DMS79 (cell line): ENCODE data around the gene CTNNA2.

ENCODE experiments used
- DNase-seq: peaks from one replicate; lab custom pipeline; 2025; lab: John Stamatoyannopoulos, UW

CTNNA2 gene

DNA sequence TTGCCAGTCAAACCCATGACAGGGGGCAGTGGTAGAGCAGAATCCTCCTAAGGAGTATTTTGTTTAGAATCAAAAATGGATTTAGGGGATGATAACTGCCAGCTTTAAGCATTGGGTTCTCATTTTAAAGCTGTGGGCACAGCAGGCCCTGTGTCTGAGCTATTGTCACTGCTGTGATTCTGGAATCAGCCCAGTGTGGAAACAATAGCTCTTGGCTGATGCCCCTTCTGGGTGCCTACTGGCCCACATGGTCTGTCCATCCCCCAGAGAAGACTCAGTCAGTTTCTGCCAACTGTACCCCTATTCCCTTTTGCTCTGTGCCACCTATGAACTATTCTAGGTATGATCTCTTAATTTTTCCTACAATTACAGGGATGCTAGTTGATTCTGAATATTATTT lies 883.4 kb downstream of the CTNNA2 start:
- no peak for DNase-seq

DNA sequence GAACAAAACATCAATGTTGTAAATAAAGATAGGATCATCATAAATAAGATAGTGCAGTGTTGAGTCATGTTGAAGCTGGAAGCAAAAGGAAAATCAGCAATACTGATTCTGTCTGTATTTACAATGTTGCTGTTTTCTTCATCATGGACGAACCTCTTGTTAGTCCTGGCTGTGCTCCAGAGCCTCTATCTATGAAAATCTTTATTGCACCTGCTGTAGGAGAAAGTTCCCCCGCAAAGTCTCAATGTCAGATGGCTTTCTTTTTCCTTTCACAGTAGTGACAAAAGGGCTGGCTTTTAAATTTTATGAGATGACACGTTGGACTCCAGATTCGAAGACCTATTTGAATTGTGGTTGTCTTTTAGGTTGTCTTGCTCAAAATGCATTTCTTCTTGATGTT lies 890.2 kb downstream of the CTNNA2 start:
- DNase-seq, result peak; percentile 59

DNA sequence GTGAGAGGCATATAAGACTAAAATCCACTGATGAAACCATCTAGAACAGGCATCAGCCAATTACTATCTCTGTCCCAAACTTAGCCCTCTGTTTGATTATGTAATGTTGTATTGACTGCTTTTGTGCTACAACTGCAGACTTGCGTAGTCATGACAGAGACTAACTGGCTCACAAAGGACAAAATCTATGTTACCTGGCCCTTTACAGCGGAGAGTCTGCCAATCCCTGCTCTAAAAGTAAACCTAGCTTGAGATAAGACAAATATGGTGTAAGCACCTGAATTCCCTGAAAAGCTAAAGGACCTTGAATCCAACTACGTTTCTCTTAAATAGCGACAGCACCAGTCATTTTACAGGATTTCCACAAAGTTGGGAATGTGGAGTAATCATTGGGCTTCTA lies 894.5 kb downstream of the CTNNA2 start:
- no peak for DNase-seq

DNA sequence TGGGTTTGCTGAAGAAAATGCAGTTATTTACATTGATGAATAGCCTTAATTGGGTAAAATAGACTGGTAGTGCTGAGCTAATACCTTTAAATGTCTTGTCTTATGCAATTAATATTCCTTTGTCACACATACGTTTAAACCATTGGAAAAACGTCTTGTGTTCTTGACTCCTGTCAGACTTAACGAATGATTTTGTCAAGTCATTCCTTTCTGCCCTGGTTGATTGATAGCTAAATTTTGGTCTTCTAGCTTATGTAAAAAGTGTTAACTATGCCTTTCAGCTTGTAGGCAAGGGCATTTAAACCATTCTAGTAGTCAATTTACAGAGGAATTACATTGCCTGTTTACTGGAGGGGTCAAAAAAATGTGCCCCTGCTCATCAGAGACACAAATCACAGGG lies 897.5 kb downstream of the CTNNA2 start:
- DNase-seq, result no peak

DNA sequence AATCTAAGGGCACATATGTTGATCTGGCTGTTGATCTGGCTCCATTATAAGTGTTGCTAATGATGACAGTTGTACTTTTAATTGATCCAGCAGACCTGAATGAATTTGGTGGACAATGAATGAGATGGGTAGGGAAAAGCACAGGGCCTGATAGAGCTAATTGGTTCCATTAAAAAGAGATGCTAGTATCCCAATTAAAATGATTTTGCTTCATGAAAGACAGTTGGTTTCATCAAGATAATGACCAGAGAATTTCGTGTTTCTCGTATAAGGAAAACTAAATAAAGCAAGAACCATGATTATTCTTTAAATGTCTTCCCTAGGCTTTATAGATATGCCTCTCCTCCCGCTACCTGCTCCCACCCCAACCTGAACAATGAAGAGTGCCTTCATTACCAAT lies 900.3 kb downstream of the CTNNA2 start:
- no peak for DNase-seq

DNA sequence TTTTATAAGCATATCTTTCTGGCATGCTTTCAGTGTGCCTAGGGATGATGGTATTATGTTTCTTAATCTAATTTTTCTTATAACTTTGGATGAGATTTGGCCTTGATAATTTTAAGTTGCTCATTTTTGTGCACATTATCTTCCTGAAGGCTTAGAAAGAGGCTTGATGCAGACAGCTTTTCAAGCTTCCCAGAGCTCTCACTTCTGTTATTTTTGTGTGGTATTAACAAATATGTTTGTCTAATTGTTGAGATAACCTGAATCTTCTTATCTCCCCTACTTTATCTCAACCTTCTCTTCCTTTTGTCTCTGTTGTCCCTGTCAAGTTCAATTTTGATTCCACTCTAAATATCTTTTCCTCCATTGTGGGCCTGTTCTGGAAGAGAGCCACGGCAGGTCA lies 904.9 kb downstream of the CTNNA2 start:
- DNase-seq, result no peak

DNA sequence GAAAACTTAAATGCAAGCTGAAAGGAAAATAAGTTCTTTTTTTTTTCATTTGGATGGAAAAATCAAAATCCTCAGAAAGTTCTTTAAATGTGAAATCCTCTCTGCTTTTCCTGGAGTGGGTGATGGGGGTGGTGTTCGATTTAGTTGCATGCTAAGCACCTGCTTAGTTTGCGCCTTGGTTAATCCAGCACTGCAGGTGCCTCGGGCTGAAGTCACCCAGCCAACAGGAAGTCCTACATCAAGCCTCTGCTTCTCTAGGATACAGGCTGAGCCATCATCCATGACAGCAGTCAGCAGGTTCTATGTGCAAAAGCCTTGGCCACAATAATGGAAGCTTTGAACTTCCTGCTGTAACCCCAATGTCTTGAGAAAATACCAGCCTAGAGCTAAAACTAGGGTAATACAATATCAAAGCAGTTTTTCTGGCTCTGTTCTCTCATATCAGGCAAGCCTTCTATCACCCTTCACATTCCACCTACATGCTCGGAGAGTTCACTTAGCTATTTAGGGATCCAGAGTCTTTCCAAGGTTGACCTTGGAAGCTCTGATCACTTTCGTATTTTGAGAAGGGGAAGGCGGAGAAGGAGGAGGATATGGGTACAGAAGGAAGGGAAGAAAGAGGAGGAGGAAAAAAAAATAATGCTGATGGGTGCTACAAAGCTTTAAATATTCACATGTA lies 907.8 kb downstream of the CTNNA2 start:
- DNase-seq, result no peak

DNA sequence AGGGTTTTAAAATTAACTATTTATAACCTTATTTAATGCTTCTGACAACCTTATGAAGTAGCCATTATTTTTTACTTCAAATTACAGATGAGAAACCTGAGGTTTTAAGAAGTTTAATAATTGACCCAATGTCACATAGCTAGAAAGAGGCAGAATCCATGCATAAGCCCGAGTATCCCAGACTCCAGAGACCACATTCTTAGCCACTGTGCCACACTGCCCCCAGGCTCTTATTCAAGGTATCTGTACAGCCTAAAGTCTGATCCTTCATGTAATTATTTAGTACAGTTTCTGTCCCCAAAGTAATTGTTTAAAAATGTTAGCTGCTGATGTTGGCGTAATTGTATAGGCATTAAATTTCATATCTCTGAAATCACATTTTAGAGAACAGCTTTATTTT lies 916.4 kb downstream of the CTNNA2 start:
- no peak for DNase-seq

DNA sequence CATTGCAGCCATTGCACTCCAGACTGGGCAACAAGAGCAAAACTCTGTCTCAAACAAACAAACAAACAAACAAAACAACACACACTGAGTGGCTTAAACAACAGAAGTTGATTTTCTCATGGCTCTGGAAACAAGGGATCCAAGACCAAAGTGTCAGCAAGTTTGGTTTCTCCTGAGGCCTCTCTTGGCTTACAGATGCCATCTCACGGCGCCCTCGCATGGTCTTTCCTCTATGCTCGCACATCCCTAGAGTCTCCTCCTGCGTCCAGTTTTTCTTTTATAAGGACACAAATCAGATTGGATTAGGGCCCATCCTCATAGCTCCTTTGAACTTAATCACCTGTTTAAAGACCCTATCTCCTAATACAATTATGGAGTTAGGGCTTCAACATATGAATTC lies 925.1 kb downstream of the CTNNA2 start:
- DNase-seq, result no peak

DNA sequence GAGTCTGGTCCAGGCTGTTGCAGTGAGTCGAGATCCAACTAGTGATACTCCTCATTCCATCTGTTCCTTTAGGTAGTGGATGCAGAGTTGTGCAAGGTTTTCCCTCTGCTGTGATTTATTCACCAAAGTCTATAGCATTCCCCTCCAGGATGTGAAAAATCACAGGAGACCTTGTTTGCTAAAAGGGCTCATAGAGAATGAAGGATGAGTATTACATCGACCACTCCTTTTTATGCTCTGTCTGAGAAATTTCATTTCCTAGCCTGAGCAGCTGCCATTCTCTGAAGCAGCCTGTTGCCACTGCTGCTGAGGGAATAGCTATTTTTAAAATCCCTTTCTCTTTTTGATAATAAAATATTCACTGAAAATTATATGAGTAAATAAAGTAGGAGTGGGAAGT lies 925.8 kb downstream of the CTNNA2 start:
- no peak for DNase-seq

DNA sequence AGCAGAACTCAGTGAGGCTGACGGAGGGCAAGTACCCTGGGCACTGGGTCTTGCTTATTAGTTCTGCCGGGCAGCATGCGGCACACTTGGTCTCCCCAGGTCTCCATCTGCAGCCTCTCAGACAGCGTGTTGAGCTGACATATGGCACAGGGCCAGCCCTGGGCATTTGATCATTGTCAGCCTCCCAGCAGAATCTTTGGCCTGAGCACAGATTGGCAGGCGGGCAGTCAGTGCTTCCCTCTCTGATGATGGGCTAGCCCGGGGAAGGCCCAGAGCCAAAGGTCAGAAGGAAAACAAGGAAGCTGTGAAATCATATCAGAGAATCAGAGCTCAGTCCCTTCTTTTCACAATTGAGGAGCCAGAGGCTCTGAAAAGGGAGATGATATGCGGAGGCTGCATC lies 941.8 kb downstream of the CTNNA2 start:
- DNase-seq, result no peak

DNA sequence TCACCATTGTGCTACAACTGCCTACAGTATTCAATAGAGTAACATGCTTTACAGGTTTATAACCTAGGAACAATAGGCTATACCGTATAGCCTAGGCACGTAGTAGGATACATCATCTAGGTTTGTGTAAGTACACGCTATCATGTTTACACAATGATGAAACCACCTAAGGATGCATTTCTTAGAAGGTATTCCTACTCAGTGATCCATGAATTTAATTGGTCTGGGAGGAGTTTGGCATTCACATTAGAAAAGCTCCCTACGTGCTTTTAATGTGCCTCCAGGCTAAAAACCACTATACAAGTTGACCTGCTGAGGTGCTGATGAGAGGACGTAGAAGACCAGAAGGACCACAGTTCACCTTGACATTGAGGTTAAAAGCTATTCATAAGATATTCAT lies 946.2 kb downstream of the CTNNA2 start:
- DNase-seq, result peak; percentile 31

DNA sequence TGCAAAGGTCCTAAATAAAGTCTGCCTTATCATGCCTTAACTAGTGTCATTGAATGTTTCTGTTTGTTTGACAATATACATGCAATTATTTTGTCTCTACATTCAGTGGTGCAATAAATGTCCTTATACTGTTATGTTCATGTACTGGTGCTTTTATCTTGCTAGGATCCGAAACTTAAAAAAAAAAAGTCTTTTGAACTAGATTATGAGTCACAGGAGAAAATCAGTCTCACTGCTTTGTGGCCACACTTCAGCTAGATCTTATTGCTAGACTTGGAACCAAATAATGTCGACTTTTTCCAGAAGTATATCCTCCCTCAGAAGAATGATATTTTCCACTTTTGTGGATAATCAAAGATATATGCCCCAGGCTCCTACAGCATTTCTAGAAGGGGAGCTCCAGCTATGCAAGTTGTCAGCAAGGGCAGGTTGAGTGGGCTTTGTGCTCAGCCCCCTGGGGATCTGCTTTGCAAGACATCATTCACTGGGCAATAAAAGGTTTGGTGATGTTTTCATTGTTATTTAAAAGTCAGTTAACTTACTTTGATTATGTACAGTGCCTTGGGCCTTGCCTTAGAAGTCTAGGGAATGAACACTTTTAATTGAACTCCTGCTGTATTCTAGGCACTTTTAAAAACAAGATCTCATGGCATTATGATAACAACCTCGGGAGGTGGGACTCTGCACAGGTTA lies 948.8 kb downstream of the CTNNA2 start:
- DNase-seq, result no peak

DNA sequence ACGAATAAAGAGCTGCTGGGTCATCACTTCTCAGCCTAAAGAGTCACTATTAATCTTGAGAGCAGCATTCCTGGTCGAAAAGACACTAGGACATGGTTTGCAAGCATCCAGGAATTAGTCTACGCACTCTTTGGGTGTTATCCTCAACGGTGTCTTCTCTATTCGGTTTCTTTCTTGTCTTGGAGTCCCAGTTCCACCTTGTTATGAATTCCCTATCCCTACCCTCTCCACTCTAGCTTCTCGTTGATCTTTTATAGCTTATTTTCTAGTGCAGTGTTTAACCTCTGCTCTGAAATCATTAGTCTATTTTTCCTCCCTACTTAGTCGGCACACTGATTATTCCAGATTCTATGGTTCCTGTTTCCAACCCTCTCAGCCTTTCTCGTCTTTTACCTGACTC lies 949.8 kb downstream of the CTNNA2 start:
- DNase-seq, result no peak

DNA sequence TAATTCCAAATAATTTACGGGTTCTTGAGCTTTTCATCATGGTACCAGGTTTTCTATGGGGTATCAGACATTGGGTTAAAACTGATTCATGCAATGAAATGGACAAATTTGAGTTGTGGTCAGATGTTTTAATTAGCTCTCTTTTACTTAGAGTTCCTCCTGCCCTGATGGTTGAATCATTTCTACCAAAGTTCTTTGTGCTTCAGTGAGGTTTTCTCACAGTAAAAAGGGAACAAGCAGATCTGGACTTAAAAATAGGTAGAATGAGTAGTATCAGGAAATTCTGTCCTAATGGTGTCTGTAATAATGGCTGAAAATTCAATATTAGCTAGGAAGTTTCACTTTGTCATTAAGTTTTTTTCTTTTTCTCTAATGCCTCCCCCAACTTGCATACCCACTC lies 951.4 kb downstream of the CTNNA2 start:
- no peak for DNase-seq

DNA sequence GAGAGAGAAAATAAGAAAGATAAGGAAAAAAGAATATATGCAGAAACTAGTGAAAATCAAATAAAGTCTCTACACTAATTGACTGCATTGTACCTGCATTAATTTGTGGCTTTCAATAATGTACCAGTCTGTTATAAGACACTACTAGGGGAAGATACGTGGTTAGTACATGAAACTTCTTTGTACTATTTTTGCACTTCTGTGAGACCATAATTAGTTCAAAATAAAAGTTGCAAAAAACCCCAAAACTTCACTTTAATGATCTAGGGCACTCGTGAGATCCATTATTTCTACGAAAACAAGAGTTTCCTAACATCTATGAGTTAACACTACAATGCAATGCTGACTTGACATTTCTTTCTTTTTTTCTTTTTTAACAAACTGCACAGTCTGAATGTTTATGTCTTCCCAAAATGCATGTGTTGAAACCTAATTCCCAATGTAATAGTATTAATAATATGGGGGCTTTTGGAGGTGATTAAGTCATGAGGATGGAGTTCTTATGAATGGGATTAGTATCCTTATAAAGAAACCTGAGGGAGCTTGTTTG lies 954.5 kb downstream of the CTNNA2 start:
- no peak for DNase-seq

DNA sequence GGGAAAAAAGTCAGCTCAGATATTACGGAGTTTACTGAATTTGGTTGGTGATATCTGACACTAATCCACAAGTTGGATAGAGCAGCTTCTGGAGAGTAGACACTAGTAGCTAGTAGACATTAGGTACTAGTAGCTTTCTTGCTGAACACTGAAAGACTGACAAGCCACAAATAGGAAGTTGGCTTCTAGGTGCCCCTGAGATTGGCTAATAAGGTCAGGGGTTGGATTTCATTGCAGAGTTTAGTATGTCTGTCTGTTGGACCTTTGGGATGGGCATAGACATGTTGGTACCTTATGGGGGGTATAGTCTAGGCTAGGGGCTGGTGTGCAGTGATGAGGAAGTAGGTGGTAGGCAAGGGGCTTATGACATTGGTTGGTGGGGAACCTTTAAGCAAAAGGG lies 956.6 kb downstream of the CTNNA2 start:
- no peak for DNase-seq

DNA sequence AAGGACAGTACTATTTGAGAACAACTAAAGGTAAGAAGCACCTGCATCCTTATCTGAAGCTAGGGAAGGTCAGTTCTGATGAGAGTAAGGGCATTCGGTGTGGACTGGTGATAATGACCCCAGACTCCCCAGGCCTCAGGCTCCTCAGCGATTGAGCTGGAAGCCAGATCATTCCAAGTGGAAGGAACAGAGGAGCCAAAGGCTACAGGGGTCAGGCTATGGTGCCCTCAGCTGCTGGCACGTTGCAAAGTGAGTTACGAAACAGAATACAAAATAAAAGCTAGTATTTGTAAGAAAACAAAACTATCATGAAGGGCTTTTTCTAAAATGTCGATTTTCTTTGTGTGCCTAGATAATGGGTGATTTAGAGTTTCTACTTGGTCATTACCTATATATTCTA lies 960.2 kb downstream of the CTNNA2 start:
- DNase-seq, result no peak

DNA sequence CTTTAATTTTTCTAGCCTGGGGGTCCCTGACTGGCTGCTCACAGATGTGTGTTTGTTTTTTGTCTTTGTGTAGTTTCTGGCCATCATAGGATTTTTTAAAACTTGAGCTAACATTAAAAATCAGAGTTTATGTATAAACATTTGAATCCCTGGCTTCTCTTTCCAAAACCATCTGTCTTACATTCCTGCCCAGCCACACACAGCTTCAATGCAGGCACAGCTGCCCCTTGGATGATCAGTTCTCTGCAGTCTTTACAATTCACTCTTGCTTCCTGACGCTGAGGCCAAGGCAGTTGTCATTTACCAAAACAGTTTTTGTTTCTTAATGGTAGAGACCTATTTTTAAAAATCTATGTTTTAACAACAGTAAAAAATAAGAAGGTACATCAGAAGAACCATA lies 960.9 kb downstream of the CTNNA2 start:
- DNase-seq, result no peak

DNA sequence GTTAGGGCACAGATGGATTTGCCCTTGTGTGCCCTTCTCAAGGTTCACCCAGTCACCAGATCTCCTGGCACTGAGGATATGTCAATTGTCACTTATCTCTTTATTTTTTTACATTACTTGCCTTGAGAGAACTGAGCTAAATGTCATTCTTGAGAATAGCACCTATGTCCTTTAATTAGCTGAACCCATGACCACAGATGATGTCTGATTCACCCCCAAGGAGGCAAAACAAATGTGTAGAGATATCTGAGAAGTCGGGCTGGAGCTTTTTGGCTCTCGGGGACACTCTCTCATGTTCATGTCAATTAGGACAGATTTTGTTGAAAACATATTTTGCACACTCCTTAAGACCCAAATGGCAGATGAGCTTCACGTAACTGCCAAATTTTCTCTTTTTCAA lies 963.1 kb downstream of the CTNNA2 start:
- no peak for DNase-seq

DNA sequence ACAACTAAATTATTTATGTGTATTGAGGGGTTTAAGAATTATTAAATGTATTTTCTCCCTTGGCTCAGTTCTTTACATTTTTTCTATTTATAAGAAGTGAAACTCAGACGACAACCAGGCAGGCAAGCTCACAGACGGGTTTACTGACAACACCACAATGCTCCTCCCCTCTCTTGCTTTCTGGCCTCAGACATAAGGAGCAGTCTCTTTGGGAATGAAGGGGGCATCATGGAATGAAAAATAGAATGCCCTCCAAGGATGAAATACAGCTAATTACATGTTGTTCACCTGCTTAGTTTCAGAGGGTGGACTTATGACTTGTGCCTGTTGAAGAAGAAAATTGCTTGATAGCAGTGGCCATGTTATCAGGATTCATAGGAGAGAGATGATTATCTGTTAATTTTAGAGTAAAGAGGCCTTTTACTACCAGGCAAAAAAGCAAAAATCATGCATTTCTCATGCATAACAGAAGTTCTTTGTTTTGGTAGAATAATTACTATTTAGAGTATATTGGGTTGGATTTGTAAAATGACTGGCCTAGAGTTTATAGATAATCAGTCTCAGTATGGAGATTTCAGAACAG lies 963.8 kb downstream of the CTNNA2 start:
- DNase-seq, result no peak

DNA sequence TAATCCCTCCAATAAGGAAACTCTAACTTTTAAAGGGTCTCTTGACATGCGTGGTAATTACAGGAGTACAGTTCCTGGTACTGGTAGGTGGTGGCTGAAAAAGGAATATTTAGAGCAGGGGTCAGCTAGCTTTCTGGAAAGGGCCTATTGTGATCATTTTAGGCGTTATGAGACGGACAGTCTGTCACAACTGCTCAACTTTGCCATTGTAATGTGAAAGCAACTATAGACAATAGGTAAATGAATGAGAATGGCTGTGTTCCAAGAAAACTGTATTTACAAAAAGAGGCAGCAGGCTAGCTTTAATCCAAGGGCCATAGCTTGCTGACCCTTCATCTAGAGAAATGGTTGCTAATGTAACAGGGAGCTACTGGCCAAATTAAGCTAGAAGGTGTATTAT lies 969.4 kb downstream of the CTNNA2 start:
- no peak for DNase-seq

DNA sequence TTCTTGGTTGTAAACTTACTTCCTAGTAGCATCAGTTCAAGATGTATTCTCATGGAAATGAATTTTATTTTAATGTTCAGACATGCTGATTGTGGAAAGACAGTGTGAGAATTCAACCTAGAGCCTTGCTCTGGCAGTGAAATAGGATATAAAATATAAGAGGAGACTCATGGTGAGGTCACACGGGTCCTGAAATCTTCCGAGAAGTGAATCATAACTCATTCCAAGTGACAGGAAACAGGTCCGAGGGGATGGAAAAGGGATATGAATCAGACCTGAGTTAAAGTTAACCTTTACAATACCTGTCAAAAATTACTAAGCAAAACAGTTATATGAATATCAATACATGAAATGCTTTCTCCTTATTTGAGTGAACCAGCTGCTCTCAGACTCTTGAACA lies 976.9 kb downstream of the CTNNA2 start:
- no peak for DNase-seq
